ENCODE measurements around the gene DCLK3. TPM values are rescaled to one million over a fixed set of nuclear protein-coding genes. Genes with fewer than 3 reads are reported as not detected.

Gene DCLK3
- total and polyA plus RNA-seq, 2 of the 4 experiments (the other 2 are of a cell fraction) = not detected

DNA sequence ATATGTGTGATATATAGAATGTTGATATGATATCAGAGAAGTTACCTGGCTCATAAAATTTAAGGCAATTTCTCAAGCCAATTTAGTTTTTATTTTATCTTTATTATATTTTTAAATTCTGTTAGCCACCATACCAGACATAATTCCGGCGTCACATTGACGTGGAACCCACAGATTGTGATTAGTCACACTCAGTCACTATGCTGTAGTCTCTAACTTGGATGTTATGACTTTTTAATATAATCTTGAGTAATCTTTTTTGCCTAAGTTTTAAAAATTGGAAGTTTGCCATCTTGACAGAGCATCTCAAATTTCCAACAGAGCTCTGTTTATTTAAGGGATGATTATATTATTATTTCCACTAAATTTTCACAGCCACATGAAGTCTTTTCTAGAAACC lies 9.7 kb upstream of the DCLK3 start:
- H3K4me3 ChIP-seq (ENCODE audit: insufficient read depth, low read depth, low read length) = no peak overlapping the region
- no peaks in the 10 kb centered on the region for H3K36me3 ChIP-seq (ENCODE audit: control insufficient read depth, insufficient read depth, low read length)
- in situ Hi-C loops (cut with MboI; ENCODE audit: low sequenced_read_pairs) (no loop called here), intact Hi-C loops (cut with micrococcal nuclease) (no loop called here), dilution Hi-C loops (cut with HindIII; ENCODE audit: low sequenced_read_pairs, unreplicated experiment) (no loop called here)
- BruUV-seq (replicated peaks) = no TSS peak
- H2AK9ac ChIP-seq (replicated peaks; ENCODE audit: low read depth, low read length, poor library complexity) = no peak overlapping the region
- no peaks in the 10 kb centered on the region for H3K4me1 ChIP-seq (ENCODE audit: control insufficient read depth, insufficient read depth, low read length)
- CTCF ChIA-PET = no interaction called here
- no peaks in the 10 kb centered on the region for H3K9me3 ChIP-seq (ENCODE audit: control insufficient read depth, insufficient read depth, low read length)
- no peak overlapping the region for H3K23ac ChIP-seq (ENCODE audit: low read depth, low read length)
- POLR2A ChIA-PET (ENCODE audit: unreplicated experiment) = no interaction called here
- no peaks in the 10 kb centered on the region for H4K20me1 ChIP-seq (ENCODE audit: insufficient read depth, low read length)
- H3K9ac ChIP-seq (ENCODE audit: low read depth, low read length) = no peak overlapping the region
- no peak overlapping the region for H3K27ac ChIP-seq (ENCODE audit: insufficient read depth, low read length)
- H4K8ac ChIP-seq (ENCODE audit: low read depth in 2 of 2, low read length in 2 of 2) = no peak overlapping the region
- H3K9me1 ChIP-seq (ENCODE audit: insufficient read depth, low read length) = no peaks in the 10 kb centered on the region
- no peak overlapping the region for H2BK120ac ChIP-seq (ENCODE audit: low read depth, low read length)
- TF ChIP-seq RFX5 (IDR thresholded peaks at IDR 0.05; ENCODE audit: low read depth, low read length) (no peak), RCOR1 (IDR thresholded peaks at IDR 0.05; ENCODE audit: insufficient replicate concordance, low read length) (no peak), BHLHE40 (IDR thresholded peaks at IDR 0.05; ENCODE audit: low read depth, low read length) (no peak), MXI1 (IDR thresholded peaks at IDR 0.05; ENCODE audit: borderline replicate concordance, low read depth, low read length) (no peak), MAZ (IDR thresholded peaks at IDR 0.05; ENCODE audit: borderline replicate concordance, low read depth, low read length) (no peak), FOS (IDR thresholded peaks at IDR 0.05; ENCODE audit: low read depth, low read length) (no peak)
- TF ChIP-seq, protein P1, sequence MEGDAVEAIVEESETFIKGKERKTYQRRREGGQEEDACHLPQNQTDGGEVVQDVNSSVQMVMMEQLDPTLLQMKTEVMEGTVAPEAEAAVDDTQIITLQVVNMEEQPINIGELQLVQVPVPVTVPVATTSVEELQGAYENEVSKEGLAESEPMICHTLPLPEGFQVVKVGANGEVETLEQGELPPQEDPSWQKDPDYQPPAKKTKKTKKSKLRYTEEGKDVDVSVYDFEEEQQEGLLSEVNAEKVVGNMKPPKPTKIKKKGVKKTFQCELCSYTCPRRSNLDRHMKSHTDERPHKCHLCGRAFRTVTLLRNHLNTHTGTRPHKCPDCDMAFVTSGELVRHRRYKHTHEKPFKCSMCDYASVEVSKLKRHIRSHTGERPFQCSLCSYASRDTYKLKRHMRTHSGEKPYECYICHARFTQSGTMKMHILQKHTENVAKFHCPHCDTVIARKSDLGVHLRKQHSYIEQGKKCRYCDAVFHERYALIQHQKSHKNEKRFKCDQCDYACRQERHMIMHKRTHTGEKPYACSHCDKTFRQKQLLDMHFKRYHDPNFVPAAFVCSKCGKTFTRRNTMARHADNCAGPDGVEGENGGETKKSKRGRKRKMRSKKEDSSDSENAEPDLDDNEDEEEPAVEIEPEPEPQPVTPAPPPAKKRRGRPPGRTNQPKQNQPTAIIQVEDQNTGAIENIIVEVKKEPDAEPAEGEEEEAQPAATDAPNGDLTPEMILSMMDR (conservative IDR thresholded peaks at IDR 0.05; ENCODE audit: low read depth, low read length) = no peak
- TF ChIP-seq, protein P2, sequence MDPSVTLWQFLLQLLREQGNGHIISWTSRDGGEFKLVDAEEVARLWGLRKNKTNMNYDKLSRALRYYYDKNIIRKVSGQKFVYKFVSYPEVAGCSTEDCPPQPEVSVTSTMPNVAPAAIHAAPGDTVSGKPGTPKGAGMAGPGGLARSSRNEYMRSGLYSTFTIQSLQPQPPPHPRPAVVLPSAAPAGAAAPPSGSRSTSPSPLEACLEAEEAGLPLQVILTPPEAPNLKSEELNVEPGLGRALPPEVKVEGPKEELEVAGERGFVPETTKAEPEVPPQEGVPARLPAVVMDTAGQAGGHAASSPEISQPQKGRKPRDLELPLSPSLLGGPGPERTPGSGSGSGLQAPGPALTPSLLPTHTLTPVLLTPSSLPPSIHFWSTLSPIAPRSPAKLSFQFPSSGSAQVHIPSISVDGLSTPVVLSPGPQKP (IDR thresholded peaks at IDR 0.05; ENCODE audit: borderline replicate concordance, low read depth, low read length) = no peak
- H4K5ac ChIP-seq (ENCODE audit: low read depth, low read length) = no peak overlapping the region
- H2AFZ ChIP-seq (replicated peaks; ENCODE audit: low read length, poor library complexity) = no peak overlapping the region
- H3K56ac ChIP-seq (ENCODE audit: extremely low read depth, insufficient read depth, low read length) = no peak overlapping the region
- H3K4me2 ChIP-seq (ENCODE audit: low read depth, low read length) = no peak overlapping the region
- no peak overlapping the region for H2BK20ac ChIP-seq (ENCODE audit: low read depth, low read length)
- peak; percentile 44 for ATAC-seq (ENCODE audit: low read depth)
- H3K27me3 ChIP-seq (ENCODE audit: control insufficient read depth, insufficient read depth, low read length) = peaks cover 7% of the 10 kb centered on the region
- H3K14ac ChIP-seq (replicated peaks; ENCODE audit: low read depth, low read length) = no peak overlapping the region
- no peak overlapping the region for H3K18ac ChIP-seq (ENCODE audit: low read depth, low read length)
- no peak overlapping the region for H2BK5ac ChIP-seq (ENCODE audit: low read depth, low read length, poor library complexity, severe bottlenecking)
- H3K4ac ChIP-seq (ENCODE audit: low read depth, low read length) = no peak overlapping the region
- H2BK15ac ChIP-seq (ENCODE audit: low read depth, low read length) = no peak overlapping the region
- WGBS, 2 experiments (ENCODE audit: extremely low coverage in 2 of 2, insufficient read length in 1 of 2) = no CpG with 5 or more reads among the region's 3 CpGs
- DNase-seq = peak; percentile 66
- H4K91ac ChIP-seq (ENCODE audit: insufficient read depth, low read depth, low read length) = no peak overlapping the region
- no peak overlapping the region for H2AK5ac ChIP-seq (ENCODE audit: low read depth, low read length)
- no peaks in the 10 kb centered on the region for H3K79me1 ChIP-seq (ENCODE audit: low read depth in 1 of 2, low read length in 2 of 2)
